ENCODE measurements around the gene CCDC149.
"Not testable (repeated sequence)": the region's sequence is repeated elsewhere in the genome, so short reads cannot be mapped to it uniquely, and the experiment has no call there.

CCDC149 gene

DNA sequence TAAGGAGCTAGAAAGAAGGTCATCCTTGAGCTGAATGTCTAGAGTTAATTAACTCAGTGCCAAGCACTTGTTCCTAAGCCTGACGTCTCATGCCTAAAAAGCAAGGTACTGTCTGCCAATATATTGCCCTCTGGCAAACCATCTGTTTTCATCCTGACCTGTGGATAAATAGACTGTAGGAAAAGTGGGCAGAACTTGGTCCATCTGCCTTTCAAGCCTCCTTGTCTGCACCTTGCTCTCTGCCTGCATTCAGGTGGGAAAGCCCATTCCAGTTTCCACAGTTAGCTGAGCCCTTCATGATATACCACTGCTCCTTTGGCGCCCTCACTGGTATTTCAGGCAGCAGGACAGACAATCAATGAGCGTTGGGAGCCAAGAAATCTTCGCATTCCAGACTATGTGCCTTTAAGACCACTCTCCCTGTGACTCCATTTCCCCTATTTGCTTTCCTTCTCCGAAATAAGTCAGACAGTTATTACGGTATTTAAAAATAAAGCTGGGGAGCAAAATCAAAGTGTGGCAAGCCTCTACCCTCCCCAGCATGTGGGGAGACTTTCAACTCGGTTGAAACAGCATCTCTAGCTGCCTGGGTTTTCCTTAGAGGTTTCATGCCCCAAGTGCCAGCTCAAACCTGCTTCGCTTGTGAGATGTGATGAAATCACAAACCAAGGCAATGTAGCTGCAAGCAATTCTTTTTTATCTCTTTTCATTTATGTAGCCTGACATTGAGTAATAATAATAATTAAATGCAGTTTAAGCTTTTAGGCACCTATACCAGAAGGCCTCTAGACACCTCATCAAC, 2.5 kb upstream of the CCDC149 start:
- no peak for DNase-seq

DNA sequence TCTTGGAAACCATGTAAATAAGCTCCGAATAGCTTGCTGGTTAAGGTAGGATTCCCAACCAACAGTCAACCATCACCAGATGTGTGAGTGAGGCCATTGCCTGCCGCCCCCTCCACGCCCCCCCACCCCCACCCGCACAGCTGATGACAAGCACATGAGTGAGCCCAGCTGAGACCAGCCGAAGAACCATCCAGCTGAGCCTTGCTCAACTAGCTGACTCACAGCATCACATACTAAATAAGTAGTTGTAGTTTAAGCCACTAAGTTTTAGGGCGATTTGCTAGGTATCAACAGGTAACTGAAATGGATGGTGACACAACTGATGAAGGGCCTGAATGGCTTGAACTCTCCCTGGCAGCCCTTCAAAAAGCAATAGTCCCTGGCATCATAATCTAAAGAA, 1.6 kb upstream of the CCDC149 start:
- no peak for DNase-seq

- no peak for DNase-seq
These were observed 260 bp upstream of the CCDC149 start for GRCh38 chr4:24913119-24913485.

GRCh38 chr4:24910499-24910898, 2.3 kb downstream of the CCDC149 start:
- DNase-seq: no peak

- DNase-seq: not testable (repeated sequence)
These were observed 3.2 kb downstream of the CCDC149 start for GRCh38 chr4:24909606-24910005.

DNA sequence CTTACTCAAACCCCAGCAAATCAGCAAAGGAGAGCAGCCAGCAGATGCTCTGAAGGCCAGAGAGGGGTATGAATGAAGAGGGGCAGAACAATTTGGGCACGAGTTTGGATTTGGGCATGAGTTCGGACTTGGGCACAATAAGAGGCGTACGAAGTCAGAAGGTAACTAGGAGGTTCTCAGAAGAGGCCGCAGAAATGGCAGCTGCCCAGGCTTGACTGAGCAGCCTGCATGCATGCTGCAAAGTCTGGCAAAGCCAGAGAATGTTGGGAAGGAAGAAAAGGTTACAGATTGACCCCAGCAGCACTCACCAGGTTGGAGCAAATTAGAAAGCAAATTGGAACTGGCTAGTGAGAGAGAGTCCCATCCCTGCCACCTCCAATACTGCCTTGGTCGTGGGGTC, 15.2 kb downstream of the CCDC149 start:
- DNase-seq: no peak

DNA sequence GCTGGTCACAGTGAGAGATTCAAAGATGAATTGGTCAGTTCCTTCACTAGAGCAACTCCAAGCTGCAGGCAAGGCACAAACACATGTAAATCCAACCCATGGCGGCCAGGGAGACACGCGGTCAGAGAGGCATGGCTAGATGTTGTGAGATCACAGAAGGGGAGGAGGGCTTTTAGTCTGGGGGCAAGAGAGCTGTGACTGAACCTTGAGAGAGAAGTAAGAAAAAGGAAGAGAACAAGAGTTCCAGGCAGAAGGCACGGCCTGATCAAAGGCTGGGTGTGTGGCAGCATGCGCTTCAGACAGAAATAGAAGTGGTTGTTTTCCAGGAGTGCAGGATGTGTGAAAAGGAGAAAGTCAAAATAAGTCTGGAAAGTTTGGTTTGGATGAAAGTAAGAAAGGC, 15.9 kb downstream of the CCDC149 start:
- DNase-seq: no peak

GRCh38 chr4:24896056-24896455, 16.8 kb downstream of the CCDC149 start:
- DNase-seq: no peak

DNA sequence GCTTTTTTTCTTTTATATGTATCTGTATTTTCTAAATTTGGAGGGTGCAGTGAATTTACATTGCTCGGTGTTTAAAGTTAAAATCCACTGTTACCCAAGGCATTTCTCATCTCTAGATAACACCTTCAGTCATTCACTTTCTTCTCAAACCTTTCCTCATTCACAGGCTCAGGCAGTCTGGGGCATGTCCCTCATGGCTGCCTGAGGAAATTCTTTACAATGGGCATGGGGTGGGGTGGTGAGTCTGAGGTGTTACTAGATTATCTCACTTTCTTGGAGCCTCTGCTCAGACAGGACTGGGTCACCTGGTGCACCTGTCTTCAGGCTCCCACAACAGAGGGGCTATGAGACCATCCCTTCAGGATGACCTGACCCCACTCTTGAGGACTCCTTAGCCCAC, 17.4 kb downstream of the CCDC149 start:
- no peak for DNase-seq

- no peak for DNase-seq
These were observed 18.0 kb downstream of the CCDC149 start for GRCh38 chr4:24894846-24895245.

DNA sequence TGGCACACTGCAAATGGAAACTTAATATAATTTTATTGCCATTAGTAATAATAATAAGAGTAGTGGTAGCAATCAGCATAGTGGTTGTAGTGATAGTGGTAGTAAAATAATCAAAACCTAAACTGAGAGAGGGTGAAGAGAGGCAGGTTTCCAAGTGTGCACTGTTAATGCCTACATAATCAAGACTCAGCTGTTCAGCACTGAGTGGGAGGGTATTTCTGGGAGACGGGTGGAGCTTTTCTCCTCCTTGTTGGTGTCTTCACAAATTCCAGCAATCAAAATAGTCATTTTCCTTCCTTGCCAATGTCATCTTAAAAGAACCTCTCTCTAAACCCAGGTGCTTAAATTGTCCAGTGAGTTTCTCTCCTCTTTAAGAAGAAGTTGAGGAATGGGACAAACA, 18.6 kb downstream of the CCDC149 start:
- DNase-seq: no peak

DNA sequence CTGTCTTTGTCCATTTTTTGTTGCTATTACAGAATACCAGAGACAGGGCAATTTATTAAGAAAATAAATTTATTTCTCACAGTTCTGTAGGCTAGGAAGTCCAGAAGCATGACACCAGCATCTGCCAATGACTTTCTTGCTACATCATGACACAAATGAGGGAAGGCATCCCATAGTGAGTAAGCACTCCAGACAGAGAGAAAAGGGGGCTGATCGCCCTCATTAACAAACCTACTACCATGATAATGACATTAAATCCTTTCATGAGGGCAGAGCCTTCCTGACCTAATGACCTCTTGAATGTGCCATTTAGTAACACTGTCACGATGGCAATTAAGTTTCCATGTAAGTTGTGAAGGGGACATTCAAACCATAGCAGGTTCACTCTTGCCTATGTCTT, 20.1 kb downstream of the CCDC149 start:
- no peak for DNase-seq

GRCh38 chr4:24892278-24892677, 20.6 kb downstream of the CCDC149 start:
- DNase-seq: no peak

DNA sequence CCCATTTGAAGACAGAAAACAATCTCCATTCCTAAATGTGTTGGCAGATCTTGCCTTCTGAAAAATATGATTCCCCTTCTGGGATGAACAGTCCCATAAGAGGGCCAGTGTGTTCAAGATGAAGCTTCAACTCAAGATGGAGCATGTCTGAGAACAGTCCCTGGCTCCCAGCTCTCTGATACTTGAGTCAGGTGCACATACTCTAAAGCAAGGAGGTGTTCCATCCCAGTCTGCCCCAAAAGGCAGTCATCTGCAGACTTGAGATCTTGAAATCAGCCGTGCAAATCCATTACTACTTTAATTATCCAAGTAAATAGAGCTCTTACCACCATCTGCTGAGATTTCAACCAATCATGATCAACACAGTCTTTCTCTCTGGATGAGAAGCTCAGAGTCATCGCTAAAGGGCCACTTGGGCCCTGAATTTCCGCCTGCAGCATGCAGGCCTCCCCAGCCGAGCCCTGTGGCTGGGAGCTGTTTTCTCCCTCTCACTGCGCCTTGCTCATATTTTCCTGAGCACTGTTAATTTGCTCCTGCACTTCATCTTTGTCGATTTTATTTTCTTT, 22.2 kb downstream of the CCDC149 start:
- DNase-seq: no peak

DNA sequence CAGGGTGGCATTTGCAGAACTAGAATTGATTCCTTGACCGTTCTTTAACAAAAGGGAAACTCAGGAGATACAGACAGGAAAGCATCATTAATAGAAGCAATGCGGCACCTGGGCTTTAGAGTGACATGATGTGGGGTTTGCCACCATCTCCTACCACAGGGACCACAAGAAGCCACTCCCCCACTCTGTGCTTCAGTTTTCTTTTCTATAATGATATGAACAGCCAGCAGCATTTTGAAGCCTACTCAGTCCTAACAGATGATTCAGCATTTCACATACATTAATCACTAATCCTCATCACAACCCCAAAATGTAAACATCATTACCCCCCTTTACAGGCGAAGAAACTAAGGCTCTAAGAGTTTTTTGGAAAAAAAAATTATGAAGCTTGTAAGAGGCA, 22.9 kb downstream of the CCDC149 start:
- no peak for DNase-seq

DNA sequence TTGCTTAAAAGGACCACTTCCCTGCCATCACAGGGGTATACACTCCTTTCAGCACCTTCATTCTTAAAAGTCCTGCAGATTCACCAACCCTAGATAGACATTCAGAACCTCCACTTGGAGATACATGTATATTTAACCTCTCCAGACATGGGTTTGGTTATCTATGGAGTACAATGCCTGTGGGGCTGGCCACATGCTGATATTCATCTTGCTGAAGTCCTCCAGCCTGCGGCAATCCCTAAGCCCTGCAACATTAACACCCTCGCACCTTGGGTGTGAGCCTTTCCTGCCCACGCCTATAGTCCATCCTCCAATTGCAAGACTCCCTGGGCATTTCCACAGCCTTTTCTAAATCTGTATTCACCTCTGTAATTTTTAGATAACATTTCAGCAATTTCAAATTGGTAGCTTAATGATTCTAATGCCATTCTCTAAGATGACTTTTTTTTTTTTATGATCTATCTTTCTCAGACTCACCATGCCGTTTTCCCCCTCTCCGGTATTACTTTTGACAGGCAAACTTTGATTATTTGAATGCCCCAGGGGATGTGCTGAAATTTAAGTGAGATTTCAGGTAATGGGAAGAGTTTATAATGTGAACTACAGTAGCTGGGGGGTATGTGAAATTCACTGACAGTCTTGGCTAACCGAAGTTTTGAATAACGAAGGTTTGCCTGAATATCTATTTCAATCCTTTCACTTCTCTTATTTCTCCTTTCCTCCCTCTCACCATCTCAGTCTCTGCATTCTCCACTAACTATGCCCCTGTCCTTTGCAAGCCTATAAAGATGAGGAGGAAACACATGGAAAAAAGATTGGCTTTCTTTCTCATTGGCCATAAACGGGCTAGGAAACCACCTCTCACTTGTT, 24.1 kb downstream of the CCDC149 start:
- DNase-seq: no peak

- DNase-seq: no peak
These were observed 24.9 kb downstream of the CCDC149 start for GRCh38 chr4:24887881-24888430.

- no peak for DNase-seq
These were observed 26.2 kb downstream of the CCDC149 start for GRCh38 chr4:24886596-24886995.

- no peak for DNase-seq
These were observed 27.5 kb downstream of the CCDC149 start for GRCh38 chr4:24885342-24885741.

- no peak for DNase-seq
These were observed 27.9 kb downstream of the CCDC149 start for GRCh38 chr4:24884902-24885301.

- DNase-seq: no peak
These were observed 31.2 kb downstream of the CCDC149 start for GRCh38 chr4:24881508-24882196.

- DNase-seq: no peak
These were observed 32.7 kb downstream of the CCDC149 start for GRCh38 chr4:24880186-24880585.

DNA sequence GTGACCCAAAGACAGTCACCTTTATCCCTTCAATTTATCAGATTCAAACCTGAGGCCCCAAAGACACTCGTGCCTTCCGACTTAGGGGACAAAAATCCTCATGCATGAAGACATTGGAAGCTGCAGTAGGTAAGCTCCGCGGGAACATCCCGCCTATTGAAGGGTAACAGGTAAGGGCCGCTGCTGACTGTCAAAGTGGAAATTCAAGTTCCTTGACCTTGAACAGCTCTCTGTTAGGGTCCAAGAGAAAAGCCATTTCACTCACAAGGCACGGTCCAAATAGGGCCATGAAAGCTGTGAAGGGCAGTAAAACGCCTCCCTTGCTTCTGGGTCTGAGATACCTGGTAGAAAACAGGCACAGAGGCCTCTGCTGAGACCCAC, 34.2 kb downstream of the CCDC149 start:
- no peak for DNase-seq
